Body of pancreas (tissue), 4 donors: ENCODE measurements around the gene SHLD1. TPM values are rescaled to one million over a fixed set of nuclear protein-coding genes. Genes with fewer than 3 reads are reported as not detected.

Experiments
- ATAC-seq: fragments of 150-250 bp; one replicate; pipeline ENCODE4 v1.9.1; 2016
- DNase-seq, 4 donors: peaks; one replicate each; pipeline ENCODE4 v3.0.0-alpha.2; 2019
- H3K27ac ChIP-seq, 4 donors: fragments of 200-600 bp; sonication (generic); 1 replicate in 3 of 4; 2 replicates in 1 of 4; pipeline versions ENCODE4 v1.5.1 to v1.6.1; 2016 to 2019; ENCODE audit warnings: mild to moderate bottlenecking in 1 of 4, mixed read lengths in 1 of 4, moderate library complexity in 1 of 4
- H3K27me3 ChIP-seq, 2 donors: fragments of 200-600 bp; sonication (generic); one replicate each; pipeline ENCODE4 v1.6.0; 2016; ENCODE audit warnings: mild to moderate bottlenecking in 1 of 2
- H3K36me3 ChIP-seq, 2 donors: fragments of 200-600 bp; sonication (generic); replicated peaks in 1 of 2; 2 replicates each; pipeline ENCODE4 v1.5.1; 2016; ENCODE audit warnings: low read depth in 2 of 2; ENCODE audit not compliant: insufficient read depth in 1 of 2
- H3K4me1 ChIP-seq: fragments of 200-600 bp; sonication (generic); one replicate; pipeline ENCODE4 v1.6.0; 2016
- H3K4me3 ChIP-seq, 2 donors: fragments of 200-600 bp; sonication (generic); 1 replicate in 1 of 2; 2 replicates in 1 of 2; pipeline ENCODE4 v1.5.1; 2016 to 2019
- H3K9me3 ChIP-seq, 3 donors: fragments of 200-600 bp; sonication (generic); 1 replicate in 2 of 3; 2 replicates in 1 of 3; pipeline ENCODE4 v1.5.1; 2016
- CTCF ChIP-seq, 7 experiments: fragments of 450-650 bp in 4 of 7; fragments of 200-600 bp in 3 of 7; sonication (generic) in 3 of 7; IDR thresholded peaks; one replicate each; pipeline ENCODE4 v1.5.1; 2016 to 2019; ENCODE audit warnings: antibody characterized with exemption in 7 of 7
- POLR2A ChIP-seq, 3 donors: fragments of 450-650 bp; IDR thresholded peaks; one replicate each; pipeline ENCODE4 v1.6.1; 2016; ENCODE audit warnings: antibody characterized with exemption in 3 of 3, mild to moderate bottlenecking in 2 of 3
- WGBS, 2 donors: methylation state at CpG; one replicate each; pipeline ENCODE4 v1.1.5; 2017; 5-methylcytosine and 5-hydroxymethylcytosine counted together
- intact Hi-C: fragments of 100-400 bp; cut with DNase I; formaldehyde crosslinking; loops from one replicate; pipeline ENCODE4 v1.15.1; 2023
- small RNA-seq: library from RNA; depleted of rRNA; stranded (forward); fragments of <200 nt; gene quantifications from one replicate; pipeline ENCODE3, GENCODE V24; 2016
- total RNA-seq, 2 donors: library from RNA; depleted of rRNA; stranded (reverse); fragments of >200 nt; gene quantifications; one replicate each; pipeline ENCODE4 v1.1.0, GENCODE V29; 2016

Gene SHLD1
- total RNA-seq, 2 donors from 2014 or later: 1.8 TPM; not detected in 1

GRCh38 chr20:5900908-5901307 is 150.7 kb downstream of the SHLD1 start:
- DNase-seq (no peak), ATAC-seq (no peak)
- no peaks in the 10 kb centered on the region for H3K36me3 ChIP-seq
- no peak overlapping the region for H3K4me3 ChIP-seq
- intact Hi-C loops: no loop called here
- no peaks in the 10 kb centered on the region for H3K4me1 ChIP-seq
- WGBS, 2 donors: 65 to 74% methylated on average over 1 of the region's 1 CpG
- H3K27me3 ChIP-seq: no peaks in the 10 kb centered on the region
- H3K27ac ChIP-seq: no peak overlapping the region
- TF ChIP-seq CTCF (IDR thresholded peaks at IDR 0.05) (no peak), POLR2A (IDR thresholded peaks at IDR 0.05) (no peak)
- no peaks in the 10 kb centered on the region for H3K9me3 ChIP-seq

GRCh38 chr20:5908981-5909380 is 158.8 kb downstream of the SHLD1 start:
- ATAC-seq (no peak), DNase-seq (no peak)
- Histone ChIP-seq H3K36me3 (no peaks in the 10 kb centered on the region), H3K4me3 (no peak overlapping the region), H3K4me1 (peaks cover 10% of the 10 kb centered on the region), H3K27ac (no peak overlapping the region), H3K27me3 (no peaks in the 10 kb centered on the region), H3K9me3 (no peaks in the 10 kb centered on the region)
- intact Hi-C loops: no loop called here
- TF ChIP-seq POLR2A (IDR thresholded peaks at IDR 0.05): no peak
- TF ChIP-seq CTCF (IDR thresholded peaks at IDR 0.05): no peak
- WGBS, 2 donors: 58 to 61% methylated on average over 2 of the region's 2 CpGs

- ATAC-seq: no peak
- intact Hi-C loops: no loop called here
- 51 to 52% methylated on average over 6 of the region's 6 CpGs for WGBS, 2 donors
Observed at GRCh38 chr20:5910186-5910585, 160.0 kb downstream of the SHLD1 start.

GRCh38 chr20:5913166-5913565 is 163.0 kb downstream of the SHLD1 start:
- intact Hi-C loops: no loop called here
- no peaks in the 10 kb centered on the region for H3K27me3 ChIP-seq
- H3K9me3 ChIP-seq: no peaks in the 10 kb centered on the region
- WGBS, 2 donors: 78 to 80% methylated on average over 2 of the region's 2 CpGs
- no peaks in the 10 kb centered on the region for H3K36me3 ChIP-seq
- H3K4me1 ChIP-seq: peaks cover 10% of the 10 kb centered on the region
- ATAC-seq (no peak), DNase-seq (no peak)
- no peak overlapping the region for H3K4me3 ChIP-seq
- H3K27ac ChIP-seq: no peak overlapping the region
- TF ChIP-seq CTCF (IDR thresholded peaks at IDR 0.05) (no peak), POLR2A (IDR thresholded peaks at IDR 0.05) (no peak)

More at GRCh38 chr20:5910186-5910585, 160.0 kb downstream of the SHLD1 start:
- H3K9me3 ChIP-seq: no peaks in the 10 kb centered on the region
- no peak for DNase-seq
- no peaks in the 10 kb centered on the region for H3K36me3 ChIP-seq
- H3K4me1 ChIP-seq: peaks cover 10% of the 10 kb centered on the region
- H3K4me3 ChIP-seq: no peak overlapping the region
- no peak overlapping the region for H3K27ac ChIP-seq
- TF ChIP-seq CTCF (IDR thresholded peaks at IDR 0.05): no peak
- H3K27me3 ChIP-seq: no peaks in the 10 kb centered on the region

Small RNA genes within 50 kb of the gene (small RNA-seq; reads per million reads assigned to genes)
- not detected for gene RNU1-55P

Other genes with a start within 250 kb of the SHLD1 start
- 10 to 100 TPM; 13.5 to 14.5 TPM for gene GPCPD1, start 139.4 kb upstream of the SHLD1 start, total RNA-seq
- 10 to 100 TPM; 12.5 to 30.6 TPM for gene CHGB, start 161.1 kb downstream of the SHLD1 start, total RNA-seq
- gene TRMT6, start 200.1 kb downstream of the SHLD1 start, total RNA-seq: 1 to 10 TPM; 5.2 to 8.6 TPM
- gene MCM8, start 200.3 kb downstream of the SHLD1 start, total RNA-seq: 1 to 10 TPM; 2.6 to 3.6 TPM